HG02870 (cell line): ENCODE results near the gene ZBP1.

Source experiments
- ATAC-seq: cut with Tn5 transposase; IDR thresholded peaks from one replicate; pipeline ENCODE4 v1.9.1; 2021; ENCODE audit warnings: mild to moderate bottlenecking, moderate library complexity; ENCODE audit not compliant: unreplicated experiment

ZBP1 gene

GRCh38 chr20:57576617-57577550, 43.3 kb downstream of the ZBP1 start:
- ATAC-seq, result no peak

- no peak for ATAC-seq
Measured at GRCh38 chr20:57576002-57576401, 44.2 kb downstream of the ZBP1 start.

- no peak for ATAC-seq
Measured at GRCh38 chr20:57574954-57575353, 45.3 kb downstream of the ZBP1 start.

- ATAC-seq, result no peak
Measured at GRCh38 chr20:57573894-57574293, 46.3 kb downstream of the ZBP1 start.

GRCh38 chr20:57573242-57573641, 47.0 kb downstream of the ZBP1 start:
- no peak for ATAC-seq

GRCh38 chr20:57571782-57572416, 48.3 kb downstream of the ZBP1 start:
- no peak for ATAC-seq

- no peak for ATAC-seq
Measured at GRCh38 chr20:57570920-57571319, 49.3 kb downstream of the ZBP1 start.

GRCh38 chr20:57570145-57570850, 49.9 kb downstream of the ZBP1 start:
- ATAC-seq, result no peak

GRCh38 chr20:57568960-57569359, 51.3 kb downstream of the ZBP1 start:
- no peak for ATAC-seq

- ATAC-seq, result no peak
Measured at GRCh38 chr20:57568088-57568896, 51.9 kb downstream of the ZBP1 start.

GRCh38 chr20:57567471-57568079, 52.7 kb downstream of the ZBP1 start:
- ATAC-seq, result no peak

- ATAC-seq, result no peak
Measured at GRCh38 chr20:57566803-57567459, 53.3 kb downstream of the ZBP1 start.

- no peak for ATAC-seq
Measured at GRCh38 chr20:57566399-57566798, 53.8 kb downstream of the ZBP1 start.

- ATAC-seq, result no peak
Measured at GRCh38 chr20:57564951-57565642, 55.1 kb downstream of the ZBP1 start.

- ATAC-seq, result no peak
Measured at GRCh38 chr20:57564180-57564802, 55.9 kb downstream of the ZBP1 start.

GRCh38 chr20:57563522-57563921, 56.7 kb downstream of the ZBP1 start:
- no peak for ATAC-seq

- no peak for ATAC-seq
Measured at GRCh38 chr20:57562541-57563465, 57.4 kb downstream of the ZBP1 start.
